DND-41 (cell line): ENCODE data around the gene UCK2.

Experiments
- EZH2 ChIP-seq: IDR thresholded peaks from 3 replicates; pipeline ENCODE4 v1.6.1; 2012; ENCODE audit warnings: borderline replicate concordance, low read depth, mild to moderate bottlenecking, moderate library complexity, low read length, inconsistent platforms; ENCODE audit not compliant: severe bottlenecking
- TF ChIP-seq, protein P1 (sequence below): IDR thresholded peaks from 2 replicates; pipeline ENCODE4 v1.5.1; 2012; ENCODE audit warnings: borderline replicate concordance, low read length, moderate library complexity, mild to moderate bottlenecking; ENCODE audit not compliant: poor library complexity, severe bottlenecking; ENCODE audit errors: extremely low read depth

DNA sequence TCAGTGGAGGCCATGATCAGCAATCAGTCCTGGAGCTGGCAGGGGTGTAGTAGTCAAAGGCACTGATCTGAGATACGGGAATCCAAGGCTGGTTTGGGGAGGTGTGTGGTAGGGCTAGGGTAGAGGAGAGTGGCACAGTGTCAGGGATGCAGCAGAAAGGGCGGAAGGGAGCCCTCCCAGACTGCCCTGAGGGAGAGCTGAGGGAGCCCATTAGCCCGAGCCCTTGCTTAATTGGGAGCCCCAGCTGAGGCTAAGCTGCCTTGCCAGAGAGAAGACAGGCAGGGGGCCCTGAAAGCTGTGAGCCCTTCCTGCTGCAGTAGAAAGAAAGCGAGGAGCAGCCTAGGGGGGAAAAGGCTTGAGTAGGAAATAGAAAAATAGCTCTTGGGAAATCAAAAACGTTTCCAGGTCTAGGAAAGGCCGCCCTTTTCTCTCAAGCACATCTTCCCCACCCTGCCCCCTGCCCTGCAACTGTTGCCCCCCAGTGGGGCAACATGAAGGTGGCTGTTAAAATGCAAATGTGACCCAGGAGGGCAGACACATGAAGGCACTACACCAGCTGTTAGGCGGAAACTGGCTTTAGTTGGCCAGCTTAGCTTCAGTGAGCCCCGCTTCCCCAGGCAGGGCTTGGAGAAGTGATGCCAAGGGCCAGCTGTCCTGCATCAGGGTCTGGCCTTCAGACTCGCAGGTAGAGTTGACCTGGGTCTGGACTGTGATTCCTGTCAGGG is 106.2 kb downstream of the UCK2 start:
- no peak for TF ChIP-seq EZH2
- TF ChIP-seq, protein P1, sequence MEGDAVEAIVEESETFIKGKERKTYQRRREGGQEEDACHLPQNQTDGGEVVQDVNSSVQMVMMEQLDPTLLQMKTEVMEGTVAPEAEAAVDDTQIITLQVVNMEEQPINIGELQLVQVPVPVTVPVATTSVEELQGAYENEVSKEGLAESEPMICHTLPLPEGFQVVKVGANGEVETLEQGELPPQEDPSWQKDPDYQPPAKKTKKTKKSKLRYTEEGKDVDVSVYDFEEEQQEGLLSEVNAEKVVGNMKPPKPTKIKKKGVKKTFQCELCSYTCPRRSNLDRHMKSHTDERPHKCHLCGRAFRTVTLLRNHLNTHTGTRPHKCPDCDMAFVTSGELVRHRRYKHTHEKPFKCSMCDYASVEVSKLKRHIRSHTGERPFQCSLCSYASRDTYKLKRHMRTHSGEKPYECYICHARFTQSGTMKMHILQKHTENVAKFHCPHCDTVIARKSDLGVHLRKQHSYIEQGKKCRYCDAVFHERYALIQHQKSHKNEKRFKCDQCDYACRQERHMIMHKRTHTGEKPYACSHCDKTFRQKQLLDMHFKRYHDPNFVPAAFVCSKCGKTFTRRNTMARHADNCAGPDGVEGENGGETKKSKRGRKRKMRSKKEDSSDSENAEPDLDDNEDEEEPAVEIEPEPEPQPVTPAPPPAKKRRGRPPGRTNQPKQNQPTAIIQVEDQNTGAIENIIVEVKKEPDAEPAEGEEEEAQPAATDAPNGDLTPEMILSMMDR = no peak
